Measurements from ENCODE around the gene MRPL51.

DNA sequence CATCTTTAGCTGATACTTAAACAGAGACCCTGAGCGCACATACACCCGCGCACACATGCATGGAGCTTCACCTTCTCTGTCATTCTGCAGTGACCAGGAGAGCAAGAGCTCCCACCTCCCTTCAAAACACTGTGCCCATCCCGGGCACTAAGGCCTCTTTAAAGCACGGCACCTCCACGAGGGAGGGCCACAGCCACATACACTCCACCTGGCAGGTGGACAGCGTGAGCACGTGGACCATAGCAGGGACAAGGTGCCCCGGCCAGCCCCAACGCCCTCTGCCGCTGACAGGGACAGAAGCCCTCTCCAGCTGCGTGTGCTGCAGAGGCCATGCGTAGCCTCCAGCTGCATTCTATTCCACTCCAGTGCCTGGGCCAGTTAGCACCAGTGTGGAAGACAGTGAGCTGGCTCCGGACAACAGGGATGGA, 46.7 kb upstream of the MRPL51 start:
- TF ChIP-seq, protein P1, sequence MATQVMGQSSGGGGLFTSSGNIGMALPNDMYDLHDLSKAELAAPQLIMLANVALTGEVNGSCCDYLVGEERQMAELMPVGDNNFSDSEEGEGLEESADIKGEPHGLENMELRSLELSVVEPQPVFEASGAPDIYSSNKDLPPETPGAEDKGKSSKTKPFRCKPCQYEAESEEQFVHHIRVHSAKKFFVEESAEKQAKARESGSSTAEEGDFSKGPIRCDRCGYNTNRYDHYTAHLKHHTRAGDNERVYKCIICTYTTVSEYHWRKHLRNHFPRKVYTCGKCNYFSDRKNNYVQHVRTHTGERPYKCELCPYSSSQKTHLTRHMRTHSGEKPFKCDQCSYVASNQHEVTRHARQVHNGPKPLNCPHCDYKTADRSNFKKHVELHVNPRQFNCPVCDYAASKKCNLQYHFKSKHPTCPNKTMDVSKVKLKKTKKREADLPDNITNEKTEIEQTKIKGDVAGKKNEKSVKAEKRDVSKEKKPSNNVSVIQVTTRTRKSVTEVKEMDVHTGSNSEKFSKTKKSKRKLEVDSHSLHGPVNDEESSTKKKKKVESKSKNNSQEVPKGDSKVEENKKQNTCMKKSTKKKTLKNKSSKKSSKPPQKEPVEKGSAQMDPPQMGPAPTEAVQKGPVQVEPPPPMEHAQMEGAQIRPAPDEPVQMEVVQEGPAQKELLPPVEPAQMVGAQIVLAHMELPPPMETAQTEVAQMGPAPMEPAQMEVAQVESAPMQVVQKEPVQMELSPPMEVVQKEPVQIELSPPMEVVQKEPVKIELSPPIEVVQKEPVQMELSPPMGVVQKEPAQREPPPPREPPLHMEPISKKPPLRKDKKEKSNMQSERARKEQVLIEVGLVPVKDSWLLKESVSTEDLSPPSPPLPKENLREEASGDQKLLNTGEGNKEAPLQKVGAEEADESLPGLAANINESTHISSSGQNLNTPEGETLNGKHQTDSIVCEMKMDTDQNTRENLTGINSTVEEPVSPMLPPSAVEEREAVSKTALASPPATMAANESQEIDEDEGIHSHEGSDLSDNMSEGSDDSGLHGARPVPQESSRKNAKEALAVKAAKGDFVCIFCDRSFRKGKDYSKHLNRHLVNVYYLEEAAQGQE (IDR thresholded peaks at IDR 0.05; ENCODE audit: insufficient replicate concordance, low read depth): no peak
- TF ChIP-seq, protein P2, sequence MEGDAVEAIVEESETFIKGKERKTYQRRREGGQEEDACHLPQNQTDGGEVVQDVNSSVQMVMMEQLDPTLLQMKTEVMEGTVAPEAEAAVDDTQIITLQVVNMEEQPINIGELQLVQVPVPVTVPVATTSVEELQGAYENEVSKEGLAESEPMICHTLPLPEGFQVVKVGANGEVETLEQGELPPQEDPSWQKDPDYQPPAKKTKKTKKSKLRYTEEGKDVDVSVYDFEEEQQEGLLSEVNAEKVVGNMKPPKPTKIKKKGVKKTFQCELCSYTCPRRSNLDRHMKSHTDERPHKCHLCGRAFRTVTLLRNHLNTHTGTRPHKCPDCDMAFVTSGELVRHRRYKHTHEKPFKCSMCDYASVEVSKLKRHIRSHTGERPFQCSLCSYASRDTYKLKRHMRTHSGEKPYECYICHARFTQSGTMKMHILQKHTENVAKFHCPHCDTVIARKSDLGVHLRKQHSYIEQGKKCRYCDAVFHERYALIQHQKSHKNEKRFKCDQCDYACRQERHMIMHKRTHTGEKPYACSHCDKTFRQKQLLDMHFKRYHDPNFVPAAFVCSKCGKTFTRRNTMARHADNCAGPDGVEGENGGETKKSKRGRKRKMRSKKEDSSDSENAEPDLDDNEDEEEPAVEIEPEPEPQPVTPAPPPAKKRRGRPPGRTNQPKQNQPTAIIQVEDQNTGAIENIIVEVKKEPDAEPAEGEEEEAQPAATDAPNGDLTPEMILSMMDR (IDR thresholded peaks at IDR 0.05; ENCODE audit: insufficient read depth, low read length): no peak
- TF ChIP-seq POLR2AphosphoS5 (IDR thresholded peaks at IDR 0.05; ENCODE audit: low read depth) (no peak), SPI1 (IDR thresholded peaks at IDR 0.05; ENCODE audit: borderline replicate concordance, low read depth) (no peak)
